GM23338 (cell line): Measurements from ENCODE around the gene OR10T2.

ENCODE experiments used
- CREB1 ChIP-seq: fragments of 250-450 bp; sonication (Bioruptor Pico); IDR thresholded peaks from 2 replicates; pipeline ENCODE4 v1.5.0; 2020; ENCODE audit warnings: low read depth, mild to moderate bottlenecking, moderate library complexity
- CTCF ChIP-seq, 2 experiments: fragments of 200-600 bp in 1 of 2; sonication (generic) in 1 of 2; conservative IDR thresholded peaks; 2 replicates each; pipeline versions ENCODE4 v1.5.1 to v1.6.1; 2016 to 2017; ENCODE audit warnings: antibody characterized with exemption in 2 of 2, low read depth in 2 of 2, mild to moderate bottlenecking in 2 of 2, moderate library complexity in 1 of 2
- ETS1 ChIP-seq: IDR thresholded peaks from 2 replicates; pipeline ENCODE4 v1.6.1; 2016; ENCODE audit warnings: antibody characterized with exemption
- EZH2 ChIP-seq: fragments of 200-600 bp; sonication (generic); IDR thresholded peaks from one replicate; pipeline ENCODE4 v1.8.0; 2017; ENCODE audit warnings: antibody characterized with exemption, mild to moderate bottlenecking, low read depth; ENCODE audit not compliant: unreplicated experiment
- EZH2phosphoT487 ChIP-seq: fragments of 200-600 bp; sonication (generic); IDR thresholded peaks from one replicate; pipeline ENCODE4 v1.8.1; 2018; ENCODE audit warnings: antibody characterized with exemption; ENCODE audit not compliant: unreplicated experiment
- POLR2AphosphoS5 ChIP-seq: IDR thresholded peaks from 2 replicates; pipeline ENCODE4 v1.6.1; 2016; ENCODE audit warnings: antibody characterized with exemption, low read depth
- REST ChIP-seq: IDR thresholded peaks from one replicate; pipeline ENCODE4 v1.6.1; 2018; ENCODE audit warnings: antibody characterized with exemption; ENCODE audit not compliant: unreplicated experiment
- STAT1 ChIP-seq: IDR thresholded peaks from one replicate; pipeline ENCODE4 v1.6.1; 2016; ENCODE audit warnings: antibody characterized with exemption; ENCODE audit not compliant: unreplicated experiment
- ZNF114 ChIP-seq: fragments of 250-450 bp; sonication (Bioruptor Pico); IDR thresholded peaks from 2 replicates; pipeline ENCODE4 v1.5.0; 2020; ENCODE audit warnings: mild to moderate bottlenecking, moderate library complexity
- ZNF331 ChIP-seq: fragments of 250-450 bp; sonication (Bioruptor Pico); IDR thresholded peaks from 2 replicates; pipeline ENCODE4 v1.5.0; 2020; ENCODE audit warnings: low read depth, mild to moderate bottlenecking, moderate library complexity

- TF ChIP-seq REST, result no peak
- TF ChIP-seq POLR2AphosphoS5, result no peak
- TF ChIP-seq CREB1 (CRISPR knock-in tag), result no peak
- TF ChIP-seq CTCF (conservative IDR thresholded peaks at IDR 0.05; ENCODE audit: low read depth in 2 of 2), result no peak
- no peak for TF ChIP-seq EZH2
- TF ChIP-seq ZNF114 (CRISPR knock-in tag), result no peak
- no peak for TF ChIP-seq STAT1
- no peak for TF ChIP-seq ETS1
- no peak for TF ChIP-seq EZH2phosphoT487
- TF ChIP-seq ZNF331 (CRISPR knock-in tag), result no peak
Observed at GRCh38 chr1:158371188-158371953, 27.9 kb downstream of the OR10T2 start.
